Activated naive CD8-positive, alpha-beta T cell treated with anti-CD3 and anti-CD28 coated beads for 36 hours (primary cell): ENCODE results near the gene STAP2. TPM values are rescaled to one million over a fixed set of nuclear protein-coding genes. Genes with fewer than 3 reads are reported as not detected.
"Not testable (repeated sequence)": the region's sequence is repeated elsewhere in the genome, so short reads cannot be mapped to it uniquely, and the experiment has no call there.

Source experiments
- DNase-seq: peaks from one replicate; pipeline ENCODE4 v3.0.0; 2021
- H3K27ac Mint-ChIP-seq: one replicate; pipeline ENCODE4 v1.8.0; 2022; ENCODE audit warnings: mild to moderate bottlenecking, moderate library complexity, mixed read lengths
- H3K27me3 Mint-ChIP-seq: one replicate; pipeline ENCODE4 v1.8.0; 2022; ENCODE audit warnings: mild to moderate bottlenecking, mixed read lengths
- H3K36me3 Mint-ChIP-seq: one replicate; pipeline ENCODE4 v1.8.0; 2021; ENCODE audit warnings: mild to moderate bottlenecking, mixed read lengths
- H3K4me1 Mint-ChIP-seq: one replicate; pipeline ENCODE4 v1.8.0; 2021; ENCODE audit warnings: mixed read lengths
- H3K4me3 Mint-ChIP-seq: one replicate; pipeline ENCODE4 v1.8.0; 2022; ENCODE audit warnings: mild to moderate bottlenecking, moderate library complexity, mixed read lengths
- H3K9me3 Mint-ChIP-seq: one replicate; pipeline ENCODE4 v1.8.0; 2022; ENCODE audit warnings: mixed read lengths
- total RNA-seq, 2 experiments: library from RNA; stranded (reverse); gene quantifications; one replicate each; pipeline ENCODE4 v1.2.3, GENCODE V29; 2021

The STAP2 gene
- total RNA-seq, 2 experiments from 2014 or later = 12.3 to 13.1 TPM

DNA sequence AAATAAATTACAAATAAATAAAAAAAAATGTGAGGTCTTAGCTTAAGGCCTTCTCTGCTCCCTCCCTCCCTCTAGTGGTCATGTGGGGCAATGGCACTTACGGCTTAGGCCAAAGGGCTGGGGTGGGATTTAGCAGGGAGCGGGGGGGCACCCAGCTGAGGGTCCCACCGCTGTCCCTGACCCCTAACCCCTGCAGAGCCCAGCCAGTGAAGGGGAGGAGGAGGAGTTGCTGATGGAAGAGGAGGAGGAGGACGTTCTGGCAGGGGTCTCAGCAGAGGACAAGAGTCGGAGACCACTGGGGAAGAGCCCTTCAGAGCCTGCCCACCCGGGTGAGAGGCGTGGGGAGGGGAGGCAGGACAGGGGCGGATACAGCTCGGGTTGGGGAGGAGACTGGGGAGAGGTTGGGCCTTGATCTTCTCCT is 14.1 kb upstream of the STAP2 start:
- peak overlapping the region; percentile 70 for H3K27ac Mint-ChIP-seq
- no peak overlapping the region for H3K4me3 Mint-ChIP-seq

GRCh38 chr19:4350726-4351125 is 12.1 kb upstream of the STAP2 start:
- Mint-ChIP-seq H3K27ac (no peak overlapping the region), H3K9me3 (no peaks in the 10 kb centered on the region), H3K4me1 (no peaks in the 10 kb centered on the region), H3K27me3 (no peaks in the 10 kb centered on the region), H3K4me3 (no peak overlapping the region), H3K36me3 (peaks cover 10% of the 10 kb centered on the region)
- DNase-seq = no peak

More for the DNA sequence above, 14.1 kb upstream of the STAP2 start:
- no peaks in the 10 kb centered on the region for H3K4me1 Mint-ChIP-seq
- peaks cover 3% of the 10 kb centered on the region for H3K36me3 Mint-ChIP-seq
- H3K27me3 Mint-ChIP-seq = no peaks in the 10 kb centered on the region
- DNase-seq = peak; percentile 60
- no peaks in the 10 kb centered on the region for H3K9me3 Mint-ChIP-seq

- DNase-seq = no peak
- no peaks in the 10 kb centered on the region for H3K9me3 Mint-ChIP-seq
- H3K27ac Mint-ChIP-seq = no peak overlapping the region
- no peak overlapping the region for H3K4me3 Mint-ChIP-seq
- H3K4me1 Mint-ChIP-seq = peaks cover 4% of the 10 kb centered on the region
- no peaks in the 10 kb centered on the region for H3K27me3 Mint-ChIP-seq
- H3K36me3 Mint-ChIP-seq = peaks cover 10% of the 10 kb centered on the region
Measured at GRCh38 chr19:4350111-4350510, 11.5 kb upstream of the STAP2 start.

DNA sequence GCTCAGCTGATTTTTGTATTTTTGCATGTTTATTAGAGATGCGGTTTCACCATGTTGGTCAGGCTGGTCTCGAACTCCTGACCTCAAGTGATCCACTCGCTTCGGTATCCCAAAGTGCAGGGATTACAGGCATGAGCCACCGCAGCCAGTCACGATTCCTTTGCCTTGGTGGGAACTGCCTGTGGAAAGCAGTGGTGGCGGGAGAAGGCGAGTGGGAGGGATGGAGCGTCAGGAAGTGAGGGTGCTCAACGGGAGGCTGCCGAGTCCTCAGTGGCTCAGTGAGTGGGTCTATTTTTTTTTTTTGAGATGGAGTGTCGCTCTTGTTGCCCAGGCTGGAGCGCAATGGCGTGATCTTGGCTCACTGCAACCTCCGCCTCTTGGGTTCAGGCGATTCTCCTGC is 10.6 kb upstream of the STAP2 start:
- H3K4me1 Mint-ChIP-seq, H3K27me3 Mint-ChIP-seq: not testable (repeated sequence)
- peak overlapping the region; percentile 61 for H3K27ac Mint-ChIP-seq

GRCh38 chr19:4347521-4347920 is 8.9 kb upstream of the STAP2 start:
- H3K36me3 Mint-ChIP-seq = peaks cover 8% of the 10 kb centered on the region
- no peak for DNase-seq
- H3K27me3 Mint-ChIP-seq = no peaks in the 10 kb centered on the region
- no peaks in the 10 kb centered on the region for H3K9me3 Mint-ChIP-seq
- no peak overlapping the region for H3K4me3 Mint-ChIP-seq
- no peak overlapping the region for H3K27ac Mint-ChIP-seq
- peaks cover 9% of the 10 kb centered on the region for H3K4me1 Mint-ChIP-seq

More for the DNA sequence above, 10.6 kb upstream of the STAP2 start:
- H3K36me3 Mint-ChIP-seq, H3K9me3 Mint-ChIP-seq, H3K4me3 Mint-ChIP-seq, DNase-seq: not testable (repeated sequence)

- H3K27ac Mint-ChIP-seq = no peak overlapping the region
- no peaks in the 10 kb centered on the region for H3K27me3 Mint-ChIP-seq
- peaks cover 12% of the 10 kb centered on the region for H3K4me1 Mint-ChIP-seq
- no peak overlapping the region for H3K4me3 Mint-ChIP-seq
- no peaks in the 10 kb centered on the region for H3K9me3 Mint-ChIP-seq
- no peak for DNase-seq
- peaks cover 8% of the 10 kb centered on the region for H3K36me3 Mint-ChIP-seq
Measured at GRCh38 chr19:4346020-4346383, 7.4 kb upstream of the STAP2 start.

- H3K9me3 Mint-ChIP-seq = no peaks in the 10 kb centered on the region
- H3K4me3 Mint-ChIP-seq = peak overlapping the region; percentile 25
- H3K27me3 Mint-ChIP-seq = no peaks in the 10 kb centered on the region
- DNase-seq = no peak
- H3K36me3 Mint-ChIP-seq = peaks cover 8% of the 10 kb centered on the region
- peaks cover 12% of the 10 kb centered on the region for H3K4me1 Mint-ChIP-seq
- no peak overlapping the region for H3K27ac Mint-ChIP-seq
Measured at GRCh38 chr19:4345342-4346019, 6.9 kb upstream of the STAP2 start.

DNA sequence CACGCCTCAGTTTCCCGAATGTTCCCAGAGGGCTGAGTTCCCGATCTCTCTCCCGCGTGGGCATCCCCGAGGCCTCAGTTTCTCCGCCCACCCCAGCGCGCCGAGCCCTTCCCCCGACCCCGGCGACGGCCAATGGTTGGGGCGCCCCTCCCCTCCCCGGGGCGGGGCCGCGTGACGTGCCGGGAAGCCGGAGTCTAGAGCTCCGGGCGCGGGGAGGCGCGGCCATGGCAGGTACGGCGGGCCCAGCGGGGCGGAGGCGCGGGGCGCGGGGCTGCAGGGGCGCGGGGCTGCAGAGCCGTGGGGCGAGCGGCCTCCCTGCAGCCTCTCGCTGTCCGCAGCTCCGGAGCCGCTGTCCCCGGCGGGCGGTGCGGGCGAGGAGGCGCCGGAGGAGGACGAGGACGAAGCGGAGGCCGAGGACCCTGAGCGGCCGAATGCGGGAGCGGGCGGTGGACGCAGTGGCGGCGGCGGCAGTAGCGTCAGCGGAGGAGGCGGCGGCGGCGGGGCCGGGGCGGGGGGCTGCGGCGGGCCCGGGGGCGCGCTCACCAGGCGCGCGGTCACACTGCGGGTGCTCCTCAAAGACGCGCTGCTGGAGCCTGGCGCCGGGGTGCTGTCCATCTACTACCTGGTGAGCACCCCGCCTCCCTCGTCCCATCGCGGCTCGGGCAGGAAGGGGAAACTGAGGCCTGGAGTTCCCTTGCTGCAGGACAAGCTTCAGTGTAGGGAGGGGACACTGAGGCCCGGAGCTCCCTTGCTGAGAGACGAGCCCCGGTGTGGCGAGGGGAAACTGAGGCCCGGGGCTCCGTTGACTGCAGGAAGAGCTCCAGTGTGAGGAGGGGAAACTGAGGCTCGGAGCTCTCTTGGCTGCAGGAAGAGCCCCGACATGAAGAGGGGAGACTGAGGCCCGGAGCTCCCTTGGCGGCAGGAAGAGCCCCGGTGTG is 5.0 kb upstream of the STAP2 start, which contains the start of gene MPND:
TSS of gene MPND (plus strand) at position 193 of the 938 bp plus-strand sequence. CDS start at position 225, 32 bp downstream.
- Mint-ChIP-seq H3K27ac (peak within 1 kb of the TSS; percentile 94), H3K9me3 (no peaks in the 10 kb centered on the region), H3K36me3 (peaks cover 8% of the 10 kb centered on the region), H3K4me1 (peaks cover 16% of the 10 kb centered on the region), H3K4me3 (peak within 1 kb of the TSS; percentile 88), H3K27me3 (no peaks in the 10 kb centered on the region)
- DNase-seq = peak; percentile 97

DNA sequence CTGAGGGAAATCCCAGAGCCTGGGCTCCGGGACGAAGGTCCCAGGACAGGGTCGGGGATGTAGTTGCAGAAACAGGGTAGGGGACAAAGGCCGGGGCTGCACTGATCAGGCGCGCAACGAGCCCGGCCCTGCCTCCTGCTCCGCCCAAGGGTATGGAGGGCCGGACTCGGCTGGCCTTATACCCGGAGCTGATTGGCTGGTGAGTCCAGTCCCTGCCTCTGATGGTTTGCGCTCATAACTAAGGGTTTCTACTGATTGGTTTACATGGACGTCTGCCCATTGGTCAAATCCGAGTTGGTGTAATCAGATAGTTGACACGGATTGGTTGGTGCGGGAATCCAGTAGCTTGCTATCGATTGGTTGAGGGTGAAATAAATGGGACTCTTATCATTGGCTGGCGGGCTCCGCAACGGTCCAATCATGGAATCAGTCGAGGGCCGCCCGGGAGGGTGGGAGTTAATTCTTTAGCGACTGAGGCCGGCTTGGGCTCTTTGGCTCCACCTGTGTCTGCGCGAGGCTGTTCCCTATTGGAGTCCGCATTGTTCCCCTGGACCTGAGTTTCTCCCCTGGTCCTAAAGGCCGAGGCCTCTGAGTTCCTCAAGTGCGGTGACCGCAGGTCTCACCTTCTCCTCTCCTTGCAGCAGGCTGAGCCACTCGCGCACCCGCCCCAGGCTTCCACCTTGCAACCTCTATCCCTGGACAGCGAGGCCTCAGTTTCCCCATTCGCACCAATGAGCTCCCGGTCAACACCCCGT is 4.2 kb upstream of the STAP2 start:
- peak; percentile 93 for DNase-seq
- no peaks in the 10 kb centered on the region for H3K9me3 Mint-ChIP-seq
- H3K27ac Mint-ChIP-seq = peak overlapping the region; percentile 94
- peak overlapping the region; percentile 88 for H3K4me3 Mint-ChIP-seq
- peaks cover 8% of the 10 kb centered on the region for H3K36me3 Mint-ChIP-seq
- peaks cover 23% of the 10 kb centered on the region for H3K4me1 Mint-ChIP-seq
- H3K27me3 Mint-ChIP-seq = no peaks in the 10 kb centered on the region

DNA sequence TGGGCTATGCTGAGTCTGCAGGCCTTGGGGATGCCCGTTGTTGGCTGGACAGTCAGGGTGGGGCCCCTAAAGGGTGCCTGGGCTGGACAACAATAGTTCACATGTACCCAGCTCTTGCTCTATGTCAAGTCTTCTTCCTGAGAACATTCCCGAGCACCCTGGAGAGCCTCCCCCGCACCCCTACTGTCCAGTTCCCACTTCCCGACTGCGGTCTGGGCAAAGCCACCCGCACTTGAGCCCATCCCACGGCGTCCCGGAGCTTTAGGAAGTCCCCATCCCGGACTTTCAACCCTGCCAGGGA is 3.6 kb upstream of the STAP2 start:
- peaks cover 24% of the 10 kb centered on the region for H3K4me1 Mint-ChIP-seq
- H3K27me3 Mint-ChIP-seq = no peaks in the 10 kb centered on the region
- peak overlapping the region; percentile 88 for H3K4me3 Mint-ChIP-seq
- H3K9me3 Mint-ChIP-seq = no peaks in the 10 kb centered on the region
- H3K27ac Mint-ChIP-seq = peak overlapping the region; percentile 94
- DNase-seq = no peak
- peaks cover 7% of the 10 kb centered on the region for H3K36me3 Mint-ChIP-seq

DNA sequence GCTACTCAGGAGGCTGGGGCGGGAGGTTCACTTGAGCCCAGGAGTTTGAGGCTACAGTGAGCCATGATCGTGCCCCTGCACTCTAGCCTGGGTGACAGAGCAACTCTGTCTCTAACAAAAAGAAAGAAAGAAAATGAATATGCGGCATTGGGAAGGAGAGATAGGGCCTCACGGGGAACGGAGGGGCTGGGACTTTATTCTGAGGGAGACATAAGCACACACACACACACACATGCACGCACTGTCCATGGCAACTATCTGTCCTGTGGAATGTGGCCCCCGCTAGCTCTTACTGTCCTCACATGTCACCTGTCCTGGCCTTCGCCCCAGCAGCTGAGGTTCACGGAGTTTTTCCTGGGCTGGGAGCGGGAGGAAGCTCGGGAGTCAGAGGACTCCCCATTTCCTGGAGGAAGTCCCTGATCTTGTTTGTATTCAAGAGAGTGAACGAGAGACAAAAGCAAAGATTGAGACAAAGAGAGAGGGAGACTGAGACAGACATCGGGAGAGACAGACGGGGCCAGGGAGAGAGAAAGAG is 654 bp downstream of the STAP2 start:
- Mint-ChIP-seq H3K4me1 (peaks cover 17% of the 10 kb centered on the region), H3K27me3 (no peaks in the 10 kb centered on the region)

DNA sequence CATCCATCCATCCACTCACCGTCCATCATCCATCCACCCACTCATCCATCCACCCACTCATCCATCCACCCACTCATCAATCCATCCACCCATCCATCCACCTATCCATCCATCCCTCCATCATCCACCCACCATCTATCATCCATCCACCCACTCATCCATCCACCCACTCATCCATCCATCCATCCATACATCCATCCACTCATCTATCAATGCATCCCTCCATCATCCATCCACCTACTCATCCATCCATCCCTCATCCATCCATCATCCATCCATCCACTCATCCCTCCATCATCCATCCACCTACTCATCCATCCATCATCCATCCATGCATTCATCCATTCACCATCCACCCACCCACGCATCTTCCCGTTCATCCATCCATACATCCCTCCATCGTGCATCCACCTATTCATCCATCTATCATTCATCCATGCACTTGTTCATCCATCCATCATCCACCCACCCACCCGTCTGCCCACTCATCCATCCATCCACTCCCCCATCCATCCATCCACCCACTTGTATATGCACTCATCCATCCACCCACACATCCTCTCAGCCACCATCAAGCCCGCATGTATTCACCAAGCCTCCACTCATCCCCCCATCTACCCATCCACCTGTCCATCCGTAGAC is 3.6 kb downstream of the STAP2 start:
- peaks cover 8% of the 10 kb centered on the region for H3K9me3 Mint-ChIP-seq
- H3K27ac Mint-ChIP-seq = no peak overlapping the region
- peaks cover 24% of the 10 kb centered on the region for H3K36me3 Mint-ChIP-seq
- H3K4me1 Mint-ChIP-seq = peaks cover 13% of the 10 kb centered on the region
- no peak for DNase-seq
- H3K27me3 Mint-ChIP-seq = no peaks in the 10 kb centered on the region
- no peak overlapping the region for H3K4me3 Mint-ChIP-seq

More for the DNA sequence above, 654 bp downstream of the STAP2 start:
- H3K4me3 Mint-ChIP-seq = peak overlapping the region; percentile 83
- H3K27ac Mint-ChIP-seq = peak overlapping the region; percentile 88
- no peak for DNase-seq
- H3K36me3 Mint-ChIP-seq = peaks cover 22% of the 10 kb centered on the region
- H3K9me3 Mint-ChIP-seq = peaks cover 8% of the 10 kb centered on the region

DNA sequence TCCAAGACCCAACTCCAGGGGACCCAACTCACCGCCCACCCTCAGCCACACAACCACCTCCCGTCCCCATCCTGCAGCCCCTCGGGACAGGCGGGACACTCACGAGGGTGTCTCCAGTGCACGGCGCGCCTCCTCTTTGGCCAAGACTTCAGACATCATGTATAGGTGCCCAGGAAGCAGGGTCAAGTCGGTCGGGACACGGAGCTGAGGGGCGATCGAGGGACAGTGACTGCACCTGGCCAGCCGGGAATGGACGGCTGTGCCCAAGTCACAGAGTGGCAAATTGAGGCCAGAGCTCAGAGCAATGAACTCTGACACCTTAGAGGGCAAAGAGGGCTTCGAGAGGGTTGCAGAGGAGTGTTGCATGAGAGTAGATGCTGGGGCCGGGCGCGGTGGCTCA is 8.8 kb downstream of the STAP2 start:
- DNase-seq = no peak
- peaks cover 4% of the 10 kb centered on the region for H3K9me3 Mint-ChIP-seq
- peak overlapping the region; percentile 55 for H3K4me3 Mint-ChIP-seq
- H3K27me3 Mint-ChIP-seq = no peaks in the 10 kb centered on the region
- peaks cover 22% of the 10 kb centered on the region for H3K4me1 Mint-ChIP-seq
- H3K36me3 Mint-ChIP-seq = peaks cover 24% of the 10 kb centered on the region
- H3K27ac Mint-ChIP-seq = no peak overlapping the region

GRCh38 chr19:4328991-4329681 is 9.5 kb downstream of the STAP2 start:
- Mint-ChIP-seq H3K27ac (peak overlapping the region; percentile 91), H3K4me3 (peak overlapping the region; percentile 88), H3K4me1 (peaks cover 22% of the 10 kb centered on the region), H3K36me3 (peaks cover 17% of the 10 kb centered on the region)
- H3K9me3 Mint-ChIP-seq, H3K27me3 Mint-ChIP-seq: not testable (repeated sequence)
- peak; percentile 66 for DNase-seq
